ENCODE measurements around the gene LBHD2. TPM values are rescaled to one million over a fixed set of nuclear protein-coding genes. Genes with fewer than 3 reads are reported as not detected.
"Not testable (repeated sequence)": the region's sequence is repeated elsewhere in the genome, so short reads cannot be mapped to it uniquely, and the experiment has no call there.

The LBHD2 gene
- total and polyA plus RNA-seq, 4 donors = not detected

DNA sequence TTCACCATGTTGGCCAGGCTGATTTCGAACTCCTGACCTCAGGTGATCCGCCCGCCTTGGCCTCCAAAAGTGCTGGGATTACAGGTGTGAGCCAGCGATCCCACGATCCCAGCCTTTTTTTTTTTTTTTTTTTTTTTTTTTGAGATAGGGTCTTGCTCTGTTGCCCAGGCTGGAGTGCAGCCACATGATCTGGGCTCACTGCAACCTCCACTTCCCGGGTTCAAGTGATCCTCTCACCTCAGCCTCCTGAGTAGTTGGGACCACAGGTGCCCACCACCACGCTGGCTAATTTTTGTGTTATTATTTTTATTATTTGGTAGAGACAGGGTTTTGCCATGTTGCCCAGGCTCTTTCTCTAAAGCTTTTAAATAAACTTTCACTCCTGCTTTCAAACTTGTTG lies 33.5 kb downstream of the LBHD2 start:
- H3K36me3 ChIP-seq (ENCODE audit: control insufficient read depth in 1 of 2, insufficient read depth in 2 of 2, low read length in 1 of 2); H3K4me1 ChIP-seq (ENCODE audit: control insufficient read depth in 1 of 2, insufficient read depth in 2 of 2, low read length in 2 of 2); H3K27me3 ChIP-seq (ENCODE audit: control insufficient read depth in 1 of 2, insufficient read depth in 2 of 2, low read length in 1 of 2); intact Hi-C loops (cut with DNase I); DNase-seq; H3K9me3 ChIP-seq (ENCODE audit: control insufficient read depth, low read length); H3K4me3 ChIP-seq (ENCODE audit: low read length in 2 of 2); H3K27ac ChIP-seq (ENCODE audit: low read depth in 1 of 2, low read length in 2 of 2); ATAC-seq (ENCODE audit: low FRiP score): not testable (repeated sequence)
- WGBS, 2 donors = 96 to 97% methylated on average over 6 to 7 of the region's 7 CpGs

DNA sequence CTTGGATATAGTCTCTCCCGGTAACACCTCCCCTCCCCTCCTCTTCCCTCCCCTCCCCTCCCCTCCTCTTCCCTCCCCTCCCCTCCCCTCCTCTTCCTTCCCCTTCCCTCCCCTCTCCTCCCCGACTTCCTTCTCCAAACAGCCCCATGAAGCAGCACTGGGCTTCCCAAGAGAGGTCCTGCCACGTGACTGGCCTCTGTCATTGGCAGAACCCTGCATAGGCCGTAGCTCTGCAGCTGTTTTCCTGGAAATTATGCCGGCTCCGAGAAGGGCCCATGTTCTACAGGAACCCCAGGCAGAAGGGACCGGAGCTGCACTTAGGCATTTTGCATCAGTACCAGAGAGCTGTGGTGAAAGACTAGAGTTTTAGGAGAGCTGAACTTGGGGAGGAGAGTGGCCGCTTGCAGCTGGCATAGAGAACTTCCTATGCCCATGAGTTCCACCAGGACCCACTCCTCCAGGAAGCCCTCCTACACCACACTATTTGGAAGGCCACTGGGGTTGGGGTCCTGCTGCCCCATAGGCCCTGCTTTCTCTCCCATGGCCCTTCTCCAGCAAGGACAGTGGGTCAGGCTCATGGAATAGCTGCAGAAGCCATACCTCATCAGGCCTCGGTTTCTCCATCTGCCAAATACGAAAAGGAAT lies 34.1 kb downstream of the LBHD2 start:
- Histone ChIP-seq H3K4me1 (ENCODE audit: control insufficient read depth in 1 of 2, insufficient read depth in 2 of 2, low read length in 2 of 2) (no peaks in the 10 kb centered on the region), H3K27me3 (ENCODE audit: control insufficient read depth in 1 of 2, insufficient read depth in 2 of 2, low read length in 1 of 2) (no peaks in the 10 kb centered on the region), H3K9me3 (ENCODE audit: control insufficient read depth, low read length) (no peaks in the 10 kb centered on the region), H3K27ac (ENCODE audit: low read depth in 1 of 2, low read length in 2 of 2) (no peak overlapping the region), H3K4me3 (ENCODE audit: low read length in 2 of 2) (no peak overlapping the region), H3K36me3 (ENCODE audit: control insufficient read depth in 1 of 2, insufficient read depth in 2 of 2, low read length in 1 of 2) (no peaks in the 10 kb centered on the region)
- DNase-seq (peak in 1 of 2 donors; percentile 92), ATAC-seq (ENCODE audit: low FRiP score) (peak; percentile 45)
- WGBS, 2 donors = 36 to 37% methylated on average over 9 to 10 of the region's 10 CpGs
- intact Hi-C loops (cut with DNase I) = no loop called here

- Histone ChIP-seq H3K4me1 (ENCODE audit: control insufficient read depth in 1 of 2, insufficient read depth in 2 of 2, low read length in 2 of 2) (no peaks in the 10 kb centered on the region), H3K9me3 (ENCODE audit: control insufficient read depth, low read length) (no peaks in the 10 kb centered on the region), H3K27ac (ENCODE audit: low read depth in 1 of 2, low read length in 2 of 2) (no peak overlapping the region), H3K27me3 (ENCODE audit: control insufficient read depth in 1 of 2, insufficient read depth in 2 of 2, low read length in 1 of 2) (no peaks in the 10 kb centered on the region), H3K36me3 (ENCODE audit: control insufficient read depth in 1 of 2, insufficient read depth in 2 of 2, low read length in 1 of 2) (no peaks in the 10 kb centered on the region), H3K4me3 (ENCODE audit: low read length in 2 of 2) (no peak overlapping the region)
- ATAC-seq (ENCODE audit: low FRiP score) (peak; percentile 19), DNase-seq (peak in 1 of 2 donors; percentile 95)
- intact Hi-C loops (cut with DNase I) = no loop called here
- WGBS, 2 donors = 87 to 88% methylated on average over 9 of the region's 9 CpGs
Measured at GRCh38 chr14:103118663-103119404, 34.8 kb downstream of the LBHD2 start.

GRCh38 chr14:103119527-103119926 lies 35.5 kb downstream of the LBHD2 start:
- DNase-seq; H3K4me3 ChIP-seq (ENCODE audit: low read length in 2 of 2); H3K27ac ChIP-seq (ENCODE audit: low read depth in 1 of 2, low read length in 2 of 2); ATAC-seq (ENCODE audit: low FRiP score); H3K4me1 ChIP-seq (ENCODE audit: control insufficient read depth in 1 of 2, insufficient read depth in 2 of 2, low read length in 2 of 2); intact Hi-C loops (cut with DNase I); H3K36me3 ChIP-seq (ENCODE audit: control insufficient read depth in 1 of 2, insufficient read depth in 2 of 2, low read length in 1 of 2); H3K27me3 ChIP-seq (ENCODE audit: control insufficient read depth in 1 of 2, insufficient read depth in 2 of 2, low read length in 1 of 2); H3K9me3 ChIP-seq (ENCODE audit: control insufficient read depth, low read length): not testable (repeated sequence)
- WGBS, 2 donors = 93 to 96% methylated on average over 8 of the region's 8 CpGs

GRCh38 chr14:103121121-103121845 lies 37.3 kb downstream of the LBHD2 start:
- Histone ChIP-seq H3K27ac (ENCODE audit: low read depth in 1 of 2, low read length in 2 of 2) (no peak overlapping the region), H3K9me3 (ENCODE audit: control insufficient read depth, low read length) (no peaks in the 10 kb centered on the region), H3K27me3 (ENCODE audit: control insufficient read depth in 1 of 2, insufficient read depth in 2 of 2, low read length in 1 of 2) (no peaks in the 10 kb centered on the region), H3K4me3 (ENCODE audit: low read length in 2 of 2) (no peak overlapping the region), H3K36me3 (ENCODE audit: control insufficient read depth in 1 of 2, insufficient read depth in 2 of 2, low read length in 1 of 2) (no peaks in the 10 kb centered on the region), H3K4me1 (ENCODE audit: control insufficient read depth in 1 of 2, insufficient read depth in 2 of 2, low read length in 2 of 2) (no peaks in the 10 kb centered on the region)
- intact Hi-C loops (cut with DNase I) = no loop called here
- DNase-seq = peak in 1 of 2 donors; percentile 83
- ATAC-seq (ENCODE audit: low FRiP score) = peak; percentile 33
- 69 to 72% methylated on average over 18 of the region's 18 CpGs for WGBS, 2 donors

GRCh38 chr14:103121846-103122584 lies 38.0 kb downstream of the LBHD2 start:
- Histone ChIP-seq H3K36me3 (ENCODE audit: control insufficient read depth in 1 of 2, insufficient read depth in 2 of 2, low read length in 1 of 2) (no peaks in the 10 kb centered on the region), H3K4me1 (ENCODE audit: control insufficient read depth in 1 of 2, insufficient read depth in 2 of 2, low read length in 2 of 2) (no peaks in the 10 kb centered on the region), H3K9me3 (ENCODE audit: control insufficient read depth, low read length) (no peaks in the 10 kb centered on the region), H3K4me3 (ENCODE audit: low read length in 2 of 2) (no peak overlapping the region), H3K27ac (ENCODE audit: low read depth in 1 of 2, low read length in 2 of 2) (no peak overlapping the region), H3K27me3 (ENCODE audit: control insufficient read depth in 1 of 2, insufficient read depth in 2 of 2, low read length in 1 of 2) (no peaks in the 10 kb centered on the region)
- WGBS, 2 donors = 11 to 12% methylated on average over 22 to 23 of the region's 23 CpGs
- peak; percentile 90 to 93 for DNase-seq
- intact Hi-C loops (cut with DNase I) = no loop called here
- peak; percentile 63 for ATAC-seq (ENCODE audit: low FRiP score)

GRCh38 chr14:103122585-103122946 lies 38.6 kb downstream of the LBHD2 start:
- ATAC-seq (ENCODE audit: low FRiP score) (peak; percentile 5), DNase-seq (no peak)
- no peak overlapping the region for H3K4me3 ChIP-seq (ENCODE audit: low read length in 2 of 2)
- no peaks in the 10 kb centered on the region for H3K9me3 ChIP-seq (ENCODE audit: control insufficient read depth, low read length)
- H3K36me3 ChIP-seq (ENCODE audit: control insufficient read depth in 1 of 2, insufficient read depth in 2 of 2, low read length in 1 of 2) = no peaks in the 10 kb centered on the region
- 50 to 55% methylated on average over 15 of the region's 15 CpGs for WGBS, 2 donors
- H3K27ac ChIP-seq (ENCODE audit: low read depth in 1 of 2, low read length in 2 of 2) = no peak overlapping the region
- no peaks in the 10 kb centered on the region for H3K27me3 ChIP-seq (ENCODE audit: control insufficient read depth in 1 of 2, insufficient read depth in 2 of 2, low read length in 1 of 2)
- H3K4me1 ChIP-seq (ENCODE audit: control insufficient read depth in 1 of 2, insufficient read depth in 2 of 2, low read length in 2 of 2) = no peaks in the 10 kb centered on the region
- intact Hi-C loops (cut with DNase I) = no loop called here

DNA sequence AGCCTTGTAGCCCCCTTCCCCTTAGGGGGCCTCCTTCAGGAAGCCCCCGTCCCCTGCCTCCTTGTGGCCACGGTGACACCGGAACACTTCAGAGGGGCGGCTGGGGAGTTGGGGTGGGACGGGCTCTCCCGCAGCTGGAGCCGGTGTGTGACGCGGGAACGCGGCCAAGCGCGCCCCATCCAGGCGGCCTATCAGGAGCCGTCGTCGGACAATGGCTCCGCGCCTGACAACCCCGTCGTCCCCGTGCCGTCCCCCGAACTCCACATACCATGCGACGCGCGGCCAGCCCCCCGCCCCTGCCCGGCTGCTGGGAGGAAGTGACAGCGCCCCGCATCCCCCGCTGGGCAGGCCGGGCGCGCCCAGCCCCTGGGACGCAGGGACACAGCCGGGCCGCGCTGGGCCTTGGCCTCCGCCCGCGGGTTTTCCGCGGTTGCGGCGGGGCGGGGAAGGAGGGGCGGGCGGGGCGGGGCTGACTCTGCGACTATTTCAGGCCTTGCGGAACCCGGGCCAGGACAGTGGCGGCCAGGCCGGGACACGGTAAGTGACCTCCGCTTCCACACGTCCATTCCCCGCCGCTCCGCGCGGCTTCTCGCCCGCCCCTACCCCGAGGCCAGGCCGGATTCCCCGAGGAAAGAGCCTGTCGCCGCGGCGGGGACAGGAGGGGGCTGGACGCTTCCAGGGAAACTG lies 39.1 kb downstream of the LBHD2 start, which contains the start of gene TNFAIP2:
Gene TNFAIP2, plus strand, starts transcription at position 515 of the 687 bp plus-strand sequence. CDS start 2,997 bp downstream, outside the sequence.
- 3 to 4% methylated on average over 49 to 74 of the region's 74 CpGs for WGBS, 2 donors
- DNase-seq (peak; percentile 82 to 91), ATAC-seq (ENCODE audit: low FRiP score) (peak; percentile 58)
- no peaks in the 10 kb centered on the region for H3K36me3 ChIP-seq (ENCODE audit: control insufficient read depth in 1 of 2, insufficient read depth in 2 of 2, low read length in 1 of 2)
- H3K4me1 ChIP-seq (ENCODE audit: control insufficient read depth in 1 of 2, insufficient read depth in 2 of 2, low read length in 2 of 2) = no peaks in the 10 kb centered on the region
- H3K27me3 ChIP-seq (ENCODE audit: control insufficient read depth in 1 of 2, insufficient read depth in 2 of 2, low read length in 1 of 2) = no peaks in the 10 kb centered on the region
- peak within 1 kb of the TSS; percentile 28 for H3K4me3 ChIP-seq (ENCODE audit: low read length in 2 of 2)
- intact Hi-C loops (cut with DNase I) = no loop called here
- H3K9me3 ChIP-seq (ENCODE audit: control insufficient read depth, low read length) = no peaks in the 10 kb centered on the region
- H3K27ac ChIP-seq (ENCODE audit: low read depth in 1 of 2, low read length in 2 of 2) = no peak within 1 kb of the TSS
